ENCODE data around the gene ACSL6.

The ACSL6 gene

DNA sequence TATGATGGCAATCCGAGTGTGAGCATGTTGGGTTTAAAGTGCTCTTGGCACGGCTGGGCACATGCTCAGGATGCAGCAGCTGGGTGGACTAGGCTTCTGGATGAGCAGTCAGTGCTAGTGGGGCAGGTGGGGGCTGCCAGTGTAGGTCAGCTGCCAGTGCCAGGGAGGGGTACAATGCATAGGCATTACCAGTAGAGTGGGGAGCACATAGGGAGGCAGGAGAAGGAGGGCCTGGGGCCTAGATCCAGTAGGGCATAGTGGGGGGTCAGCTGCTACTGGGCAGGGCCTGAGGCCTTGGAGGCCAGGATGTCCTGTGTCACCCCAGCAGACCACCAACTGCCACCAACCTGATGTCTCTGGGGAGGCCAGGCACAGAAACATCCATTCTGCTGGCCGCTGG is 24.2 kb downstream of the ACSL6 start:
- no peak for TF ChIP-seq EZH2phosphoT487 (IDR thresholded peaks at IDR 0.05; ENCODE audit: borderline replicate concordance)
- TF ChIP-seq, protein P1, sequence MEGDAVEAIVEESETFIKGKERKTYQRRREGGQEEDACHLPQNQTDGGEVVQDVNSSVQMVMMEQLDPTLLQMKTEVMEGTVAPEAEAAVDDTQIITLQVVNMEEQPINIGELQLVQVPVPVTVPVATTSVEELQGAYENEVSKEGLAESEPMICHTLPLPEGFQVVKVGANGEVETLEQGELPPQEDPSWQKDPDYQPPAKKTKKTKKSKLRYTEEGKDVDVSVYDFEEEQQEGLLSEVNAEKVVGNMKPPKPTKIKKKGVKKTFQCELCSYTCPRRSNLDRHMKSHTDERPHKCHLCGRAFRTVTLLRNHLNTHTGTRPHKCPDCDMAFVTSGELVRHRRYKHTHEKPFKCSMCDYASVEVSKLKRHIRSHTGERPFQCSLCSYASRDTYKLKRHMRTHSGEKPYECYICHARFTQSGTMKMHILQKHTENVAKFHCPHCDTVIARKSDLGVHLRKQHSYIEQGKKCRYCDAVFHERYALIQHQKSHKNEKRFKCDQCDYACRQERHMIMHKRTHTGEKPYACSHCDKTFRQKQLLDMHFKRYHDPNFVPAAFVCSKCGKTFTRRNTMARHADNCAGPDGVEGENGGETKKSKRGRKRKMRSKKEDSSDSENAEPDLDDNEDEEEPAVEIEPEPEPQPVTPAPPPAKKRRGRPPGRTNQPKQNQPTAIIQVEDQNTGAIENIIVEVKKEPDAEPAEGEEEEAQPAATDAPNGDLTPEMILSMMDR (conservative IDR thresholded peaks at IDR 0.05; ENCODE audit: low read length): no peak
- Histone ChIP-seq H4K20me1 (ENCODE audit: insufficient read depth, low read length, poor library complexity, severe bottlenecking) (no peaks in the 10 kb centered on the region), H3F3A (ENCODE audit: low read depth) (no peaks in the 10 kb centered on the region), H3K9me3 (ENCODE audit: insufficient read depth, low read depth, low read length) (no peaks in the 10 kb centered on the region), H3K9me2 (replicated peaks; ENCODE audit: low read depth, low read length) (no peaks in the 10 kb centered on the region), H3K27me3 (ENCODE audit: insufficient read depth, low read length, poor library complexity, severe bottlenecking) (no peaks in the 10 kb centered on the region), H3K4me2 (ENCODE audit: low read depth, low read length, poor library complexity, severe bottlenecking) (no peak overlapping the region), H3K4me1 (ENCODE audit: insufficient read depth, low read length, poor library complexity, severe bottlenecking) (peaks cover 16% of the 10 kb centered on the region), H3K36me3 (ENCODE audit: insufficient read depth, low read length) (no peaks in the 10 kb centered on the region), H3K79me2 (ENCODE audit: insufficient read depth, low read length) (no peaks in the 10 kb centered on the region), H3K4me3 (ENCODE audit: low read length, poor library complexity, severe bottlenecking) (no peak overlapping the region), H3K9ac (ENCODE audit: low read depth, low read length, poor library complexity, severe bottlenecking) (no peak overlapping the region), H2AFZ (ENCODE audit: low read length) (no peak overlapping the region)

DNA sequence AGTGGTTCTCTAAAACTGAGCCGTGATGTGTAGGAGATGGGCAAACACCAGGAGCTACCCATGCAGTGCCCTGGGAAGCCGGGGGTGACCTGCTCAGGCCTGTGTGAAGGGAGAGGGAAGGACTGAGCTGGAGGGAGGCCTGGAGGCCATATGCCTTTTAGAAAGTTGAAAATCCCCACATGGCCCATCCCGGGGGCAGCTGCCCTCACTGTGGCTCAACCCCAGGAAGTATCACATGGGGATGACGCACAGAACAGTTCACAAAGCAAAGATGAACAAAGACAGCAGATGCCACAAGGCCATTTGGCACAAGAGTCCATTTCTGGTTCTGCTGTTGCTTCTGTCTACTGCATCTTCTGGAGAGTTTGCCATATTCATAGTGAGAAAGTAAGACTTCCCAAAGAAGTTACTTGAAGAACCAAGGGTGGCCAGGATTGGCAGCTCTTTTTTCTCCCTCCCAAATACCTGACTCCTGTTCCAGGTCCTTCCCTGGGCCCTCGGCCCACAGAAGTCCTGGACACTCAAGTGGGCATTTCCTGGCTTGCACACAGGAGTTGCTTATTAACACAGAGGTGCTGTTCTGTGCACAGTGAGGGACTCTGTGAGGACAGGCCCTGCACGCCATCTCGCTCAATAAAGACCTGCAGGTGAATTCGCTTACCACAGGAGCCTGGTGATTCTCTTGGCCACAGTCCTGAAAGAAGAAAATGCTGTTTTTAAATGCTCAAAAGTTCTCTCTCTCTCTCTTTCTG is 25.1 kb downstream of the ACSL6 start:
- no peaks in the 10 kb centered on the region for H3K27me3 ChIP-seq (ENCODE audit: insufficient read depth, low read length, poor library complexity, severe bottlenecking)
- H3K9ac ChIP-seq (ENCODE audit: low read depth, low read length, poor library complexity, severe bottlenecking): no peak overlapping the region
- H3K4me1 ChIP-seq (ENCODE audit: insufficient read depth, low read length, poor library complexity, severe bottlenecking): peaks cover 16% of the 10 kb centered on the region
- no peaks in the 10 kb centered on the region for H4K20me1 ChIP-seq (ENCODE audit: insufficient read depth, low read length, poor library complexity, severe bottlenecking)
- no peaks in the 10 kb centered on the region for H3K9me2 ChIP-seq (replicated peaks; ENCODE audit: low read depth, low read length)
- H3K4me2 ChIP-seq (ENCODE audit: low read depth, low read length, poor library complexity, severe bottlenecking): no peak overlapping the region
- no peaks in the 10 kb centered on the region for H3K9me3 ChIP-seq (ENCODE audit: insufficient read depth, low read depth, low read length)
- no peaks in the 10 kb centered on the region for H3K79me2 ChIP-seq (ENCODE audit: insufficient read depth, low read length)
- no peak overlapping the region for H2AFZ ChIP-seq (ENCODE audit: low read length)
- H3K36me3 ChIP-seq (ENCODE audit: insufficient read depth, low read length): no peaks in the 10 kb centered on the region
- TF ChIP-seq, protein P1 (conservative IDR thresholded peaks at IDR 0.05; ENCODE audit: low read length): no peak
- TF ChIP-seq EZH2phosphoT487 (IDR thresholded peaks at IDR 0.05; ENCODE audit: borderline replicate concordance): no peak
- H3F3A ChIP-seq (ENCODE audit: low read depth): no peaks in the 10 kb centered on the region
- no peak overlapping the region for H3K4me3 ChIP-seq (ENCODE audit: low read length, poor library complexity, severe bottlenecking)

DNA sequence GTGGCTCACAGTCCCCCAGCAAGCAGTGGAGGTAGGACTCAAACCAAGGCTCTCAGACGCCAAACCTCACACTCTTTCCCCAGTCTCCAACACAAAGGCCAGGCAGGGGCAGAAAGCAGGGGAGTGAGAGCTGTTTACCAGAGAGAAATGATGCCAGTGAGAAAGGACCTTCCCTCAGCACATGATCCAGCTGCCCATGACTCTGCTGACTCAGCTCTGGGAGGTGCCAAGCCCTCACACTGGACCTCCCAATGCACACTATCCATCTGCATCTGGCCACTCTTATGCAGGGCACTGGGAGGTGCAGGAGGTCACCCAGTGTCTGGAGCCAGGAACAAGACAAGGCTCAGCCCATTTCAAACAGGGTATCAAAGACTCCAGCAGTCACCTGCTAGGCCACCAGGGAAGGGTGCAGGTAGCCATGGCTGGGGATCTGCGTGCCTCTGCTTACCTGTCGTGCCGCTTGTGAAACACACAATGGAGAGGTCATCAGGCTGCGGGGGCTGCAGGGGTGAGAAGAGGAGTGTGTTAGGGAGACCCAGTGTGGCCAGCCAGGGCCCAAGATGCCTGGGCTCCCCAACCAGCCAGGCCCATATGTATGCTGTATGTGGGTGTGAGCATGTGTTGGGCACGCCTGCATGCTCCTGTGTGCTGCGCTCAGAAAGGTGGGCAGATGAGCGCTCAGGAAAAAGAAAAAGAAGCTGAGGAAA is 26.3 kb downstream of the ACSL6 start:
- Histone ChIP-seq H3K27me3 (ENCODE audit: insufficient read depth, low read length, poor library complexity, severe bottlenecking) (no peaks in the 10 kb centered on the region), H3K9me2 (replicated peaks; ENCODE audit: low read depth, low read length) (no peaks in the 10 kb centered on the region), H2AFZ (ENCODE audit: low read length) (no peak overlapping the region), H3K4me1 (ENCODE audit: insufficient read depth, low read length, poor library complexity, severe bottlenecking) (peaks cover 16% of the 10 kb centered on the region), H3K4me3 (ENCODE audit: low read length, poor library complexity, severe bottlenecking) (no peak overlapping the region), H3K79me2 (ENCODE audit: insufficient read depth, low read length) (no peaks in the 10 kb centered on the region), H3F3A (ENCODE audit: low read depth) (no peaks in the 10 kb centered on the region), H4K20me1 (ENCODE audit: insufficient read depth, low read length, poor library complexity, severe bottlenecking) (no peaks in the 10 kb centered on the region), H3K4me2 (ENCODE audit: low read depth, low read length, poor library complexity, severe bottlenecking) (no peak overlapping the region), H3K9me3 (ENCODE audit: insufficient read depth, low read depth, low read length) (no peaks in the 10 kb centered on the region), H3K36me3 (ENCODE audit: insufficient read depth, low read length) (no peaks in the 10 kb centered on the region), H3K9ac (ENCODE audit: low read depth, low read length, poor library complexity, severe bottlenecking) (no peak overlapping the region)
- TF ChIP-seq, protein P1 (conservative IDR thresholded peaks at IDR 0.05; ENCODE audit: low read length): no peak
- TF ChIP-seq EZH2phosphoT487 (IDR thresholded peaks at IDR 0.05; ENCODE audit: borderline replicate concordance): no peak

Data from Loucy (cell line).